Trophoblast cell (in vitro differentiated cells and primary cell): ENCODE data around the gene ARAF.

Experiments used
- DNase-seq, 2 donors: peaks; one replicate each; pipeline ENCODE4 v3.0.0-alpha.2; 2016
- H2AFZ ChIP-seq: 2 replicates; pipeline ENCODE4 v1.6.1; 2013; ENCODE audit warnings: low read length, moderate library complexity, mild to moderate bottlenecking; ENCODE audit not compliant: insufficient read depth, poor library complexity
- H2AK5ac ChIP-seq: 2 replicates; pipeline ENCODE4 v1.6.1; 2013; ENCODE audit warnings: mild to moderate bottlenecking, low read length
- H2BK120ac ChIP-seq: 2 replicates; pipeline ENCODE4 v1.6.1; 2013; ENCODE audit warnings: low read length, mild to moderate bottlenecking, moderate library complexity; ENCODE audit not compliant: insufficient read depth, poor library complexity
- H2BK12ac ChIP-seq: 2 replicates; pipeline ENCODE4 v1.6.1; 2013; ENCODE audit warnings: mild to moderate bottlenecking, low read length, moderate library complexity
- H2BK5ac ChIP-seq: 2 replicates; pipeline ENCODE4 v1.6.1; 2013; ENCODE audit warnings: low read length, low read depth, moderate library complexity, mild to moderate bottlenecking; ENCODE audit not compliant: poor library complexity
- H3K14ac ChIP-seq: 2 replicates; pipeline ENCODE4 v1.6.1; 2013; ENCODE audit warnings: mild to moderate bottlenecking, low read length
- H3K18ac ChIP-seq: 2 replicates; pipeline ENCODE4 v1.6.1; 2013; ENCODE audit warnings: mild to moderate bottlenecking, low read length
- H3K23ac ChIP-seq: 2 replicates; pipeline ENCODE4 v1.6.1; 2013; ENCODE audit warnings: low read length
- H3K27ac ChIP-seq: 2 replicates; pipeline ENCODE4 v1.5.1; 2013; ENCODE audit warnings: low read depth, mild to moderate bottlenecking, inconsistent platforms, low read length, moderate library complexity
- H3K27me3 ChIP-seq: 2 replicates; pipeline ENCODE4 v1.6.1; 2013; ENCODE audit warnings: inconsistent platforms, mild to moderate bottlenecking, low read length, moderate library complexity; ENCODE audit not compliant: insufficient read depth
- H3K36me3 ChIP-seq, 2 experiments: 1 replicate in 1 of 2; 2 replicates in 1 of 2; pipeline ENCODE4 v1.6.1; 2013; ENCODE audit warnings: low read length in 2 of 2, mild to moderate bottlenecking in 2 of 2, moderate library complexity in 1 of 2; ENCODE audit not compliant: insufficient read depth in 2 of 2, control insufficient read depth in 1 of 2
- H3K4ac ChIP-seq: 2 replicates; pipeline ENCODE4 v1.6.1; 2013; ENCODE audit warnings: low read depth, mild to moderate bottlenecking, low read length, moderate library complexity
- H3K4me1 ChIP-seq, 2 experiments: 1 replicate in 1 of 2; 2 replicates in 1 of 2; pipeline ENCODE4 v1.6.1; 2013; ENCODE audit warnings: low read length in 2 of 2, mild to moderate bottlenecking in 2 of 2, moderate library complexity in 1 of 2; ENCODE audit not compliant: insufficient read depth in 2 of 2, control insufficient read depth in 1 of 2
- H3K4me2 ChIP-seq: 2 replicates; pipeline ENCODE4 v1.6.1; 2013; ENCODE audit warnings: inconsistent platforms, mild to moderate bottlenecking, low read length, moderate library complexity
- H3K4me3 ChIP-seq: 2 replicates; pipeline ENCODE4 v1.5.1; 2013; ENCODE audit warnings: mild to moderate bottlenecking, low read depth, low read length, inconsistent platforms
- H3K79me1 ChIP-seq: one replicate; pipeline ENCODE4 v1.6.1; 2013; ENCODE audit warnings: low read length
- H3K79me2 ChIP-seq: 2 replicates; pipeline ENCODE4 v1.6.1; 2013; ENCODE audit warnings: low read length, mild to moderate bottlenecking; ENCODE audit not compliant: control insufficient read depth, insufficient read depth, poor library complexity
- H3K9ac ChIP-seq: 2 replicates; pipeline ENCODE4 v1.6.1; 2013; ENCODE audit warnings: mild to moderate bottlenecking, low read length
- H3K9me3 ChIP-seq: 2 replicates; pipeline ENCODE4 v1.6.1; 2013; ENCODE audit warnings: low read depth, mild to moderate bottlenecking, control low read depth, inconsistent platforms, low read length; ENCODE audit not compliant: insufficient read depth
- H4K12ac ChIP-seq: 2 replicates; pipeline ENCODE4 v1.6.1; 2013; ENCODE audit warnings: low read depth, mild to moderate bottlenecking, low read length, moderate library complexity
- H4K8ac ChIP-seq: 2 replicates; pipeline ENCODE4 v1.6.1; 2013; ENCODE audit warnings: low read depth, mild to moderate bottlenecking, low read length, moderate library complexity
- H4K91ac ChIP-seq: one replicate; pipeline ENCODE4 v1.6.1; 2013; ENCODE audit warnings: low read depth, mild to moderate bottlenecking, low read length, moderate library complexity
- WGBS: extraction: QIAGEN DNeasy Blood & Tissue Kit; methylation state at CpG from one replicate; pipeline ENCODE4 v1.1.7; 2013; ENCODE audit warnings: missing lambda C conversion rate; ENCODE audit not compliant: insufficient read length, insufficient coverage; ENCODE audit errors: extremely low coverage; 5-methylcytosine and 5-hydroxymethylcytosine counted together

The ARAF gene

DNA sequence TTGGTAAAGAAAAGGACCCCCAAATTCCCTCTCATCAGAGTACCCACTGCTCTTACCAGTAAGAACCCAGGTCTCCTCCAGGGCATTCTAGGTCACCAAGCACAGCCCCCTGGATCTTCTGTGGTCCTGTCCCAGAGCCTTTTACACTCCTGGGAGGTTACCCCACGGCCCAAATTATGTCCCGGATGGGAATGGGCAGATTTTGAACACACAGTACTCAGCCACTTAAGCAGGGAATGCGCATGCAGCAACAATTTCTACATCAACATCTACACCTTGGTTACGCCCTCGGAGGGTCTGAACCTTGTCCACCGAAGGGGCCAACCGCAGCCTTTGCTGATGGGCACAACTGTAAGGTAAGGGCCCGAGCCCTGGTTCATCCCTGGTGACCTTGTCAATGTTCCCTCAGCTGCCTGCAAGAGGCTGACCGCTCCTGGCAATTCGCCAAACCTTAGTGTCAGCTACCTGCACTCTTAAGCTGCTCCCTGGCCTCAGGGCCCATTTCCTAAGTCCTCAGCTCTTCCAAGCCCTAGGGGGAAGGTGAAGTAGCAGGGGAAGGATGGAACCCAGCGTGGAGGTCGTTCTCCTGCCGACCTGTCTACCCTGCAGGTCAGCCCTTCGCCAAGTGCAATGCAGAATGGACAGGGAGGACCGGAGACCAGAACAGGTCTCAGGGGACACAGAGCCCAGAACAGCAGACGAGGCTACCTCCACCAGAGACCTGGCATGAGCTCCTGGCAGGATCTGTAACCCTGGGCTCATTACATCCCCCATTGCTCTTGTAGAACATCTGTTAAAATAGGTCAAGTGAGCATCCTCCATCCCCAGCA is 27.1 kb downstream of the ARAF start:
- Histone ChIP-seq H3K79me1 (no peaks in the 10 kb centered on the region), H3K14ac (no peak overlapping the region), H3K36me3 (peaks cover 10 to 11% of the 10 kb centered on the region in 2 experiments), H3K79me2 (no peaks in the 10 kb centered on the region), H3K18ac (no peak overlapping the region), H3K9me3 (peaks cover 3% of the 10 kb centered on the region), H3K23ac (no peak overlapping the region), H2AK5ac (no peak overlapping the region), H4K12ac (no peak overlapping the region), H3K27me3 (no peaks in the 10 kb centered on the region), H3K4me2 (no peak overlapping the region), H2BK120ac (no peak overlapping the region), H3K4ac (no peak overlapping the region), H4K8ac (no peak overlapping the region), H2AFZ (no peak overlapping the region), H3K4me1 (no peaks in the 10 kb centered on the region), H2BK12ac (no peak overlapping the region), H3K27ac (no peak overlapping the region), H3K9ac (no peak overlapping the region), H4K91ac (no peak overlapping the region), H3K4me3 (no peak overlapping the region), H2BK5ac (no peak overlapping the region)
- DNase-seq: peak; percentile 44 to 60
- WGBS: no CpG with 5 or more reads among the region's 16 CpGs

DNA sequence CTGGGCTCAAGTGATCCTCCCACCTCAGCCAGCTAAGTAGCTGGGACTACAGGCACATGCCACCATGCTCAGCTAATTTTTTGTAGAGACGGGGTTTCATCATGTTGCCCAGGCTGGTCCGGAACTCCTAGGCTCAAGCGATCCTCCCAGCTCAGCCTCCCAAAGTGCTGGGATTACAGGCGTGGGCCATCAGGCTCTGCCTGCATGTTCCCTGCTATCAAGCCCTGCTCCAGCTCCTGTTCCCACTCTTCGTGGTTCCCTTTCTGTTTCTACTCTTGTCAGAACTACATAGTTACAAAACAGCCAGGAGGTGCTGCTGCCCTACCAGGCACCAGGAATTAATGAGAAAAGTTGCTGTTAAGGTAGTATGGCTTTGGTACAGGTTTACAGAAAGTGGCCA is 30.0 kb downstream of the ARAF start:
- no peak overlapping the region for H3K18ac ChIP-seq
- peaks cover 0 to 3% of the 10 kb centered on the region in 2 experiments for H3K36me3 ChIP-seq
- no peak overlapping the region for H3K9ac ChIP-seq
- H4K8ac ChIP-seq: no peak overlapping the region
- H4K12ac ChIP-seq: no peak overlapping the region
- no peaks in the 10 kb centered on the region for H3K9me3 ChIP-seq
- no peak overlapping the region for H3K4ac ChIP-seq
- no peak for DNase-seq
- H2AFZ ChIP-seq: no peak overlapping the region
- WGBS: no CpG with 5 or more reads among the region's 5 CpGs
- no peak overlapping the region for H2BK12ac ChIP-seq
- no peak overlapping the region for H4K91ac ChIP-seq
- H3K4me1 ChIP-seq: no peaks in the 10 kb centered on the region
- no peak overlapping the region for H3K27ac ChIP-seq
- H3K23ac ChIP-seq: no peak overlapping the region
- no peaks in the 10 kb centered on the region for H3K79me2 ChIP-seq
- H3K27me3 ChIP-seq: no peaks in the 10 kb centered on the region
- no peak overlapping the region for H3K4me3 ChIP-seq
- no peak overlapping the region for H2AK5ac ChIP-seq
- H3K79me1 ChIP-seq: no peaks in the 10 kb centered on the region
- no peak overlapping the region for H3K4me2 ChIP-seq
- no peak overlapping the region for H3K14ac ChIP-seq
- no peak overlapping the region for H2BK5ac ChIP-seq
- H2BK120ac ChIP-seq: no peak overlapping the region

DNA sequence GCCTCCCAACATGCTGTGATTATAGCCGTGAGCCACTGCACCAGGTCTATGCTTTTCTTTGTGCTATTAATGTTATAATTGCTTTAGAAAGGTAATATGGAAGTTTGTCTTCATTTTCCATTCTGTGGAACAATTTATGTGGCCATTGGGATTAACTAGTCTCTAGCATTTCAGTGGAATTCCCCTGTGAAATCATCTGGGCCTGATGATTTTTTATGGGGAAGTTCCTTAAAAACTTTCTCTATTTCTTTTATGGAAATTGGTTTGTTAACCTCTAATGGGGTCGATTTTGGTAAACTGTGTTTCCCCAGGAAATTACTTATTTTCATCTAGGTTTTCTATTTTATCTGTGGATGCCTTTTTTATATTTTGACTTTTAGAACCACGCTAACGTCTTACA is 32.5 kb downstream of the ARAF start:
- Histone ChIP-seq H3K79me2 (no peaks in the 10 kb centered on the region), H4K8ac (no peak overlapping the region), H3K27me3 (no peaks in the 10 kb centered on the region), H2BK5ac (no peak overlapping the region), H3K9me3 (no peaks in the 10 kb centered on the region), H3K4me3 (no peak overlapping the region), H3K4me1 (no peaks in the 10 kb centered on the region), H3K9ac (no peak overlapping the region), H3K18ac (no peak overlapping the region), H3K4me2 (no peak overlapping the region), H3K27ac (no peak overlapping the region), H4K91ac (no peak overlapping the region), H3K36me3 (no peaks in the 10 kb centered on the region), H4K12ac (no peak overlapping the region), H2AFZ (no peak overlapping the region), H2AK5ac (no peak overlapping the region), H3K79me1 (no peaks in the 10 kb centered on the region), H3K23ac (no peak overlapping the region), H2BK120ac (no peak overlapping the region), H2BK12ac (no peak overlapping the region), H3K4ac (no peak overlapping the region), H3K14ac (no peak overlapping the region)
- DNase-seq: no peak
- no CpG with 5 or more reads among the region's 4 CpGs for WGBS

DNA sequence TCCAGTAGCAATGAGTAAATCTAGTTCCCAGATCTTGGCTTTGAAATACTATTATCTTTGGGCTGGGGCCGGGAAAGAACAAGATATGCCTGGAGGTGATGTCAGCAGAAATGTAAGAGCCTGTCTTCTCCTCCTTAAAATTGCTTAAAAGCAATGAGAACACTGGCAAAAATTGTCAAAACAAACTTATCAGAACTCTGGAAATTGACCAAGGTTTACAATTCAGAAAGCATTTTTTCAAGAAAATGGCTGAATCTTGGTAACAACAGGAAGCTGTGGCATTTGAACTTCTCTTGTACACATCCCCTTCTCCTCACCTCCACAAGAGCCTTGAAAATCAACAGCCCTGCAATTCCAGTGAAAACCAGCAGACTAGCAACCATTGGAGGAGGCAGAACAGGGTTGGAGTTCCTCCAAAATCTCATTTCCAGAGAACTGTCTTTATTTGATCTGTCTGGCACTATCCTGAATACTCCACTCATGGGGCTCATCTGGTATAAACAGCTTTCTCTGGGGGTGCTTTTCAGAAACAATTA is 34.8 kb downstream of the ARAF start:
- H4K8ac ChIP-seq: no peak overlapping the region
- H3K18ac ChIP-seq: no peak overlapping the region
- H3K9me3 ChIP-seq: no peaks in the 10 kb centered on the region
- no peaks in the 10 kb centered on the region for H3K4me1 ChIP-seq
- H4K12ac ChIP-seq: no peak overlapping the region
- H3K79me2 ChIP-seq: no peaks in the 10 kb centered on the region
- H3K14ac ChIP-seq: no peak overlapping the region
- no peak overlapping the region for H2AFZ ChIP-seq
- H3K23ac ChIP-seq: no peak overlapping the region
- DNase-seq: no peak
- WGBS: no CpG with 5 or more reads among the region's 1 CpG
- H2AK5ac ChIP-seq: no peak overlapping the region
- H3K4me2 ChIP-seq: no peak overlapping the region
- no peak overlapping the region for H3K9ac ChIP-seq
- no peak overlapping the region for H2BK5ac ChIP-seq
- no peak overlapping the region for H4K91ac ChIP-seq
- H3K27ac ChIP-seq: no peak overlapping the region
- H3K27me3 ChIP-seq: no peaks in the 10 kb centered on the region
- no peak overlapping the region for H2BK12ac ChIP-seq
- H3K79me1 ChIP-seq: no peaks in the 10 kb centered on the region
- H3K36me3 ChIP-seq: no peaks in the 10 kb centered on the region
- no peak overlapping the region for H3K4ac ChIP-seq
- no peak overlapping the region for H3K4me3 ChIP-seq
- no peak overlapping the region for H2BK120ac ChIP-seq
